Mesodermal cell (in vitro differentiated cells): ENCODE measurements around the gene COA3. TPM values are rescaled to one million over a fixed set of nuclear protein-coding genes. Genes with fewer than 3 reads are reported as not detected.

Experiments
- H3K27ac ChIP-seq: 2 replicates; pipeline ENCODE4 v1.7.0; 2013; ENCODE audit warnings: mild to moderate bottlenecking, low read depth, low read length, moderate library complexity; ENCODE audit not compliant: severe bottlenecking
- H3K36me3 ChIP-seq: 2 replicates; pipeline ENCODE4 v1.7.1; 2013; ENCODE audit warnings: mild to moderate bottlenecking, low read length, moderate library complexity; ENCODE audit not compliant: control insufficient read depth, insufficient read depth
- H3K4me1 ChIP-seq: one replicate; pipeline ENCODE4 v1.7.1; 2013; ENCODE audit warnings: mild to moderate bottlenecking, low read length; ENCODE audit not compliant: insufficient read depth, control insufficient read depth, poor library complexity, severe bottlenecking
- H3K4me3 ChIP-seq: 2 replicates; pipeline ENCODE4 v1.7.0; 2013; ENCODE audit warnings: low read length, control low read depth, mild to moderate bottlenecking; ENCODE audit not compliant: insufficient read depth, poor library complexity, severe bottlenecking; ENCODE audit errors: extremely low read depth
- H3K9me3 ChIP-seq: 2 replicates; pipeline ENCODE4 v1.7.1; 2013; ENCODE audit warnings: mild to moderate bottlenecking, low read length, moderate library complexity; ENCODE audit not compliant: control insufficient read depth
- WGBS, 2 experiments: methylation state at CpG; one replicate each; pipeline ENCODE4 v1.1.5; 2013; ENCODE audit warnings: missing lambda C conversion rate in 2 of 2; ENCODE audit not compliant: insufficient coverage in 2 of 2; 5-methylcytosine and 5-hydroxymethylcytosine counted together
- polyA plus RNA-seq, 2 experiments: library from polyadenylated mRNA; stranded (reverse); fragments of 50-300 nt; gene quantifications; one replicate each; pipeline ENCODE4 v1.2.3, GENCODE V29; 2013

Gene COA3
- polyA plus RNA-seq (2013, experiment 1 of 2), result 52.0 TPM
- 50.0 TPM for polyA plus RNA-seq (2013, experiment 2 of 2)

GRCh38 chr17:42798383-42799380 is at the start of gene COA3, which contains the start of gene CNTD1:
TSS of gene COA3 (minus strand) at chr17:42798704. CDS start at chr17:42798681, 23 bp downstream.
TSS of gene CNTD1 (plus strand) at chr17:42798861. CDS start at chr17:42799068, 207 bp downstream.
- Histone ChIP-seq H3K9me3 (no peaks in the 10 kb centered on the region), H3K4me3 (peak within 1 kb of the TSS; percentile 84), H3K36me3 (peaks cover 28% of the 10 kb centered on the region), H3K27ac (no peak within 1 kb of the TSS), H3K4me1 (peaks cover 5% of the 10 kb centered on the region)
- 29 to 32% methylated on average over 56 to 65 of the region's 66 CpGs for WGBS, 2 experiments

GRCh38 chr17:42848093-42848492 is 49.6 kb upstream of the COA3 start:
- 86 to 90% methylated on average over 1 to 2 of the region's 3 CpGs for WGBS, 2 experiments
- no peak overlapping the region for H3K27ac ChIP-seq

GRCh38 chr17:42846594-42847280 is 48.2 kb upstream of the COA3 start:
- peaks cover 4% of the 10 kb centered on the region for H3K4me1 ChIP-seq
- H3K27ac ChIP-seq, result no peak overlapping the region
- no peaks in the 10 kb centered on the region for H3K9me3 ChIP-seq
- H3K4me3 ChIP-seq, result no peak overlapping the region
- peaks cover 40% of the 10 kb centered on the region for H3K36me3 ChIP-seq
- WGBS, 2 experiments, result 93 to 100% methylated on average over 3 to 5 of the region's 9 CpGs

More at GRCh38 chr17:42848093-42848492, 49.6 kb upstream of the COA3 start:
- H3K36me3 ChIP-seq, result peaks cover 27% of the 10 kb centered on the region
- H3K9me3 ChIP-seq, result no peaks in the 10 kb centered on the region
- H3K4me1 ChIP-seq, result peaks cover 4% of the 10 kb centered on the region
- no peak overlapping the region for H3K4me3 ChIP-seq

- Histone ChIP-seq H3K4me1 (peaks cover 4% of the 10 kb centered on the region), H3K4me3 (no peak overlapping the region), H3K36me3 (peaks cover 47% of the 10 kb centered on the region), H3K9me3 (no peaks in the 10 kb centered on the region), H3K27ac (no peak overlapping the region)
- WGBS, 2 experiments, result 94 to 97% methylated on average over 5 to 6 of the region's 7 CpGs
Observed at GRCh38 chr17:42845918-42846593, 47.6 kb upstream of the COA3 start.

GRCh38 chr17:42845556-42845917 is 47.0 kb upstream of the COA3 start:
- WGBS, 2 experiments, result 95 to 96% methylated on average over 9 to 12 of the region's 12 CpGs
- no peak overlapping the region for H3K27ac ChIP-seq
- no peaks in the 10 kb centered on the region for H3K9me3 ChIP-seq
- peaks cover 52% of the 10 kb centered on the region for H3K36me3 ChIP-seq
- H3K4me3 ChIP-seq, result no peak overlapping the region
- H3K4me1 ChIP-seq, result peaks cover 4% of the 10 kb centered on the region

- Histone ChIP-seq H3K36me3 (peaks cover 58% of the 10 kb centered on the region), H3K4me1 (peaks cover 4% of the 10 kb centered on the region), H3K27ac (no peak overlapping the region), H3K4me3 (no peak overlapping the region), H3K9me3 (no peaks in the 10 kb centered on the region)
- WGBS, 2 experiments, result 97% methylated on average over 21 to 22 of the region's 24 CpGs
Observed at GRCh38 chr17:42844761-42845555, 46.5 kb upstream of the COA3 start.

GRCh38 chr17:42844271-42844670 is 45.8 kb upstream of the COA3 start, which contains the start of gene AOC2:
TSS of gene AOC2 (plus strand) at chr17:42844580. CDS start at chr17:42844627, 47 bp downstream.
- Histone ChIP-seq H3K36me3 (peaks cover 65% of the 10 kb centered on the region), H3K27ac (no peak within 1 kb of the TSS), H3K4me1 (peaks cover 4% of the 10 kb centered on the region), H3K9me3 (no peaks in the 10 kb centered on the region), H3K4me3 (no peak within 1 kb of the TSS)
- WGBS, 2 experiments, result 93 to 94% methylated on average over 4 of the region's 4 CpGs

GRCh38 chr17:42843358-42843934 is 44.9 kb upstream of the COA3 start:
- H3K36me3 ChIP-seq, result peaks cover 73% of the 10 kb centered on the region
- H3K4me1 ChIP-seq, result peaks cover 4% of the 10 kb centered on the region
- H3K9me3 ChIP-seq, result no peaks in the 10 kb centered on the region
- 58 to 100% methylated on average over 1 to 2 of the region's 6 CpGs for WGBS, 2 experiments
- no peak overlapping the region for H3K4me3 ChIP-seq
- no peak overlapping the region for H3K27ac ChIP-seq

GRCh38 chr17:42841975-42842685 is 43.6 kb upstream of the COA3 start:
- no peak overlapping the region for H3K4me3 ChIP-seq
- peaks cover 86% of the 10 kb centered on the region for H3K36me3 ChIP-seq
- H3K9me3 ChIP-seq, result no peaks in the 10 kb centered on the region
- H3K4me1 ChIP-seq, result peaks cover 4% of the 10 kb centered on the region
- WGBS, 2 experiments, result 92 to 96% methylated on average over 4 to 10 of the region's 11 CpGs
- no peak overlapping the region for H3K27ac ChIP-seq
